ENCODE data around the gene NDE1.

Gene NDE1

GRCh38 chr16:15775209-15775608 is 125.2 kb downstream of the NDE1 start:
- H3K4me3 ChIP-seq (ENCODE audit: control insufficient read depth, low read depth, low read length): no peak overlapping the region
- peak; percentile 44 for DNase-seq (ENCODE audit: low read depth)
- no peak for TF ChIP-seq CTCF (conservative IDR thresholded peaks at IDR 0.05; ENCODE audit: control insufficient read depth, insufficient read depth, low read depth, low read length)

- no peak overlapping the region for H3K4me3 ChIP-seq (ENCODE audit: control insufficient read depth, low read depth, low read length)
- DNase-seq (ENCODE audit: low read depth): peak; percentile 64
- no peak for TF ChIP-seq CTCF (conservative IDR thresholded peaks at IDR 0.05; ENCODE audit: control insufficient read depth, insufficient read depth, low read depth, low read length)
Measured at GRCh38 chr16:15775663-15776304, 125.7 kb downstream of the NDE1 start.

All from fibroblast of mammary gland (primary cell).